NT2/D1 (cell line): ENCODE results near the gene SUMO1.
A peak's percentile ranks its signal among the peaks of the same experiment; 100 is the strongest.

Source experiments
- DNase-seq: peaks from one replicate; pipeline ENCODE4 v3.0.0-alpha.2; 2011; ENCODE audit warnings: low read depth, low spot score
- H3K27me3 ChIP-seq: 2 replicates; pipeline ENCODE4 v1.6.0; 2011; ENCODE audit warnings: mild to moderate bottlenecking; ENCODE audit not compliant: insufficient read length, insufficient read depth
- H3K36me3 ChIP-seq: 2 replicates; pipeline ENCODE4 v1.6.1; 2011; ENCODE audit warnings: mild to moderate bottlenecking, low read length, mixed read lengths; ENCODE audit not compliant: insufficient read depth, insufficient read length
- H3K4me1 ChIP-seq: 2 replicates; pipeline ENCODE4 v1.5.1; 2011; ENCODE audit not compliant: insufficient read depth, insufficient read length
- H3K4me3 ChIP-seq: 2 replicates; pipeline ENCODE4 v1.5.1; 2011; ENCODE audit warnings: low read depth; ENCODE audit not compliant: insufficient read length
- H3K9ac ChIP-seq: 2 replicates; pipeline ENCODE4 v1.6.0; 2011; ENCODE audit warnings: low read depth; ENCODE audit not compliant: insufficient read length
- H3K9me3 ChIP-seq: 2 replicates; pipeline ENCODE4 v1.5.1; 2011; ENCODE audit warnings: mild to moderate bottlenecking, low read length; ENCODE audit not compliant: insufficient read depth
- SUZ12 ChIP-seq: IDR thresholded peaks from 2 replicates; pipeline ENCODE4 v1.6.1; 2011; ENCODE audit not compliant: insufficient read length, insufficient read depth; ENCODE audit errors: extremely low read depth
- YY1 ChIP-seq: IDR thresholded peaks from 2 replicates; pipeline ENCODE4 v1.6.1; 2011; ENCODE audit not compliant: insufficient read length, insufficient read depth
- ZNF274 ChIP-seq: IDR thresholded peaks from 2 replicates; pipeline ENCODE4 v1.6.1; 2011; ENCODE audit warnings: mild to moderate bottlenecking, low read depth, low read length

SUMO1 gene

DNA sequence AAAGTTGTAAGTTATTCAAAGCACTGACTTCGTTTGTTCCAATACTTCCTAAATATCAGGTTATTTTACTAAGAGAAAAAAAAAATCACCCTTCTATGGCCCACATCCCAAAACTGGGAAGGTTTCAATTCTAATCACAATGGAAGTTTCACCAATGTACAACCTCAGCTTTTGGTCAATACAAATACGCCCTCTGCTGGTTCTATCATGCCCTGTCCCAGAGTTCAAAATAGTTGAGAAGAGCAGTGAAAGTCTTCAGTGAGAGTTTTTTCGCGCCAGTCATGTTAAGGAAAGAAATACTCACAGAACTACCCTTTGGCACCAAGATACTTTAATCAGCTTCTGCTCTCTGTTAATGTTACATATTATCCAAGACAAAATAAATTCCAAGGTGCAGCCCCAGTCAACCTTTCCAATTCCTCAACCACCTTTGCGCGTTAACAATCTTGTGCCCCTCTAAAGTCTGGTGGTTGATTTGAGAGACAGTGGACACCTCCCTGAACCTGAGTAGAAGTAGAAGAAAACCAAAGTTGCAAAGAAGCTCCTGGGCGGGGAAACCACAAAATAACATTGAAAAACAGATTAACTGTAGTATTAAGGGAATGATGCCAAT lies 59.9 kb downstream of the SUMO1 start:
- no peaks in the 10 kb centered on the region for H3K36me3 ChIP-seq
- DNase-seq, result peak; percentile 65
- no peaks in the 10 kb centered on the region for H3K27me3 ChIP-seq
- TF ChIP-seq SUZ12 (no peak), YY1 (no peak), ZNF274 (no peak)
- H3K9me3 ChIP-seq, result peaks cover 10% of the 10 kb centered on the region; the same call in 1 of the 2 replicates
- no peaks in the 10 kb centered on the region for H3K4me1 ChIP-seq
- no peak overlapping the region for H3K4me3 ChIP-seq
- no peak overlapping the region for H3K9ac ChIP-seq

DNA sequence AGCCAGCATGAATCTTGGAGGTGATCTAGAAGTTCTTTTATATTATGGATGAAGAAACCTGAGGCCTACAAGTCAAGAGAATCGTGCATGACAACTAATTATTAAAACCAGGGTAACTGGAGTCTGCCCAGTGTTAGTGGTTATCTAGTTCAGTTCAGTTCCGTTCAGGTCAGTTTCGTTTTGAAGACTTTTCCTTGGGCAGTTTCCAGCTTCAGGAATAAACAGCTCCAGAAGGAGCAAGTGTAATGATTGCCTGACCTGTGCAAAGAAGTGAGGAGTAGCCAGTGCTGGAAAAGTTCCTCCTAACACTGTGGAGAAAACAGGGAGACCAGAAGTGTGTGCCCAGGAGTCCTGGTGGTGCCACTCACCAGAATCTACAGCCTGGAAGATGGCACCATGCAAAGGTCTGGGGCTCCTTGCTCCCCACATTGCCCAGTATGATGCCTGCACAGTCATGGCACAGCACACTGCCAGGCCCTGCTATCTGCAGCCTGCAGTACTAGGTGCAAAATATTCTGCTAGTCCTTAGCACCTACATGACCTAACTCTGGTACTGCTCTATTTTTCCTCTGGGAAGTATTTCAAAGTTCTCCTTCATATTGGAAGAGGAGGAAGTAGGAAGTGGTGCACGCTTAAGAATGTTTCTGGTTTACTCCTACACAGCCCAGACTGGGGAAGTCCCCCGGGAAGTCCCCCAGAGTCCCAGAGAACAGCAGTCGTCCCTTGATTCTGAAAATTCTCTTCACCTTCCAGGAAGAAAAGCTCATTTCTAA lies 65.8 kb downstream of the SUMO1 start:
- Histone ChIP-seq H3K36me3 (no peaks in the 10 kb centered on the region), H3K4me3 (no peak overlapping the region), H3K9me3 (peaks cover 10% of the 10 kb centered on the region; the same call in 1 of the 2 replicates), H3K27me3 (peaks cover 30% of the 10 kb centered on the region), H3K4me1 (peaks cover 8% of the 10 kb centered on the region), H3K9ac (no peak overlapping the region)
- no peak for DNase-seq
- TF ChIP-seq SUZ12, result no peak
- TF ChIP-seq YY1, result no peak
- TF ChIP-seq ZNF274, result no peak

DNA sequence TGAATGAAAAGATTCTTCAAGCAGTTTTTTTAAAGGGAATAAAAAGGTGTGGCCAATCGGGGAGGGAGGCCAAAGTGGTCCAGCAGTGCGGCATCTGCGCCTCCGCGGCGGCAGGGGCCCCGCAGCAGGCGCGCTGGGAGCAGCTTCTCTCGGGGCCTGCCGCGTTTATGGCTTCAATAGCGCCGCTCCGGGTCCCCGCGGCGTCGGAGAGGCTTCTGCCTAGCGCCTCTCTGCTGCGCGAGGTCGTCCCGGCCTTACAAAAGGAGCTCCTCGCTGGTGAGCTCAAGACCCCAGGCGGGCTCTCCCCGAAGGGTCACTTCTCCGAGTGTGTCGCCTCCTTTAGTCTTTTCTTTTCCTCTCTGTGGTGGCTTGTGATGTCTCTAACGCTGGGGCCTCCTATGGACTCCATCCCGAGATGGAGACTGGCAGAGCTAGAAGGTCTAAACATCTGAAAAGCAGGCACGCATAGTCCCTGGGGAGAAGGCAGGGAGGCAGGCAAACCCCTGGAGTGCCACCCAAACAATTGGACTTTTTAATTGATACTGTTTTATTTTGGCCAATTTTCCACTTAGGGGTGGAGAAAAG lies 67.1 kb downstream of the SUMO1 start:
- Histone ChIP-seq H3K36me3 (no peaks in the 10 kb centered on the region), H3K27me3 (peaks cover 30% of the 10 kb centered on the region), H3K9ac (no peak overlapping the region), H3K4me1 (peaks cover 8% of the 10 kb centered on the region), H3K9me3 (peaks cover 3% of the 10 kb centered on the region; the same call in 1 of the 2 replicates), H3K4me3 (no peak overlapping the region)
- TF ChIP-seq SUZ12 (no peak), YY1 (no peak), ZNF274 (no peak)
- DNase-seq, result no peak

DNA sequence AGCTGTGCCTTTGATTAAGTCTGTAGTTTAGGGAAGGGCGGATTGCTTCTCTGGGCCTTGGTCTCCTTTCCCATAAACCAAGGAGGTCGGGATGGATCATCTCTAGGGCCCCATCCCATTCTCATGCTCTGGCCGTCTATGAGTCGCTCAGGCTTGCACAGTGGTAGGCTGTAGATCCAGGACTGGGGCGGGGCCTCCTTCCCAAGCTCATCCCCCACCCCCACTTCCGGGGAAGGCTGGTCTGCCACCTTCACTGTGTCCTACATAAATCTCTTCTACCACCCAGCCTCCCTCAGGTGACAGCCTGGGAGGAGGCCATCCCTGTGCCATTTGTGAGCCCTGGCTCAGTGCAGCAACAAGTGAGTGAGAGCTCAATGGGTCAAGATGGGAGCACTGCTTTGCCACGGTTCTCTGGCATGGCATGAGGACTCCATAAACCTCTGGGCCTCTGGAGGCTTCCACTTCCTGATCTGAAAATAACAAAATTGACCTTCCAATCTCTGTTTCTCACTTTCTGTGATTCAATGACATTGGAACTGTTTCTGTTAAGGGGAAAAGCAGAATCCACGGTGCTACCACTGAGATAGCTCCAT lies 68.5 kb downstream of the SUMO1 start:
- DNase-seq, result no peak
- Histone ChIP-seq H3K27me3 (peaks cover 30% of the 10 kb centered on the region), H3K36me3 (no peaks in the 10 kb centered on the region), H3K9ac (no peak overlapping the region), H3K4me3 (no peak overlapping the region), H3K9me3 (no peaks in the 10 kb centered on the region), H3K4me1 (peaks cover 8% of the 10 kb centered on the region)
- no peak for TF ChIP-seq ZNF274
- TF ChIP-seq SUZ12, result no peak
- TF ChIP-seq YY1, result no peak

DNA sequence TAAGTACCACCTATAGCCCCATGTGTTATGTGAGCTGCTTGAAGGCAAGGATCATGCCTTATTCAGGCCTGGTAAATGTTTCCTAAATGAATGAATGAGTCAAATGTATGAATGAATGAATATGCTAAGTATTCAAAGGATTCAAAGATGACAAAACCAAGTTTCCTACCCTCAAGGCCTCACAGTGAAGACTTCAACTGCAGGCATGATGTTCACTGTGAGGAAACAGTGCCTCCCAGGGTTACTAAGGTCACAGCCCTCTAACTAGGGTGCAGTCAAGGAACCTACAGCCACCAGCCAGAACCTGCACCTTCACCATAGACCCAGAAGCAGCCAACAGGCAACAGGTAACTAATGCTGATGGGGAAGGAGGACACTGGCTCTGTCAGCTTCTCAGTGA lies 69.3 kb downstream of the SUMO1 start:
- TF ChIP-seq SUZ12, result no peak
- no peak for TF ChIP-seq YY1
- TF ChIP-seq ZNF274, result no peak
- H3K4me3 ChIP-seq, result no peak overlapping the region
- H3K4me1 ChIP-seq, result peaks cover 8% of the 10 kb centered on the region
- no peak for DNase-seq
- no peaks in the 10 kb centered on the region for H3K36me3 ChIP-seq
- H3K9ac ChIP-seq, result no peak overlapping the region
- H3K9me3 ChIP-seq, result no peaks in the 10 kb centered on the region
- H3K27me3 ChIP-seq, result peaks cover 30% of the 10 kb centered on the region

DNA sequence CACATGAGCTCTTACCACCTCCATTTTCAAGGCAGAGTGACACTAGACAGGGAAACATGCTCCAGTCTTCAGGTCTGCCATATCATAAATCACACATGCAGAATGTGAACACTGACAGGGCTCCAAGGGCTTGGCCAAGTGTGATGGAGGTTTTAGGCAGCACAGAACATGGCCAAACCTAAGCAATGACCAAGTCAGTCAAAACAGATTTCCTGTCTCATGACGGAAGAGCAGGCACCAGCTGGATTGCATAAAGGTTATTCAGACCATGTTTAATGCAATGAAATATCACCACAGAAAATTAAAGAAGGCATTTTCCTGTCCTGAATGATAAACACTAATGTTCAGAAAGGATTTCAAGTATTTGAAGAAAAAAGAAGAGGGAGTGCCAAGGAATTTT lies 72.5 kb downstream of the SUMO1 start:
- H3K9me3 ChIP-seq, result no peaks in the 10 kb centered on the region
- peaks cover 8% of the 10 kb centered on the region for H3K4me1 ChIP-seq
- DNase-seq, result no peak
- TF ChIP-seq ZNF274 (no peak), SUZ12 (no peak), YY1 (no peak)
- H3K4me3 ChIP-seq, result no peak overlapping the region
- no peak overlapping the region for H3K9ac ChIP-seq
- peaks cover 18% of the 10 kb centered on the region for H3K27me3 ChIP-seq
- no peaks in the 10 kb centered on the region for H3K36me3 ChIP-seq

DNA sequence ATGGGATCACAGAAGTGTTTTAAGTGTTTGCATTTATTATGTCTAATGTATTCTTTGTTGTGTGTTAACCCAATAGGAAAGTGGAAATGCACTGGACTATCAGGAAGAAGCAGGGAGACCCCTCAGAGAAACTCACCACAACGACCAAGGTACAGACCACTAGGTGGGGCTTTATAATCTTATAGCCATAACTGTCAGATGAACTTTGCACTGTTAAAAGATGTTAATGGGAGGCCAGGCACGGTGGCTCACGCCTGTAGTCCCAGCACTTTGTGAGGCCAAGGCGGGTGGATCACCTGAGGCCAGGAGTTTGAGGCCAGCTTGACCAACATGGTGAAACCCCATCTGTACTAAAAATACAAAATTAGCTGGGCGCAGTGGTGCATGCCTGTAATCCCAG lies 73.2 kb downstream of the SUMO1 start:
- Histone ChIP-seq H3K36me3 (no peaks in the 10 kb centered on the region), H3K4me1 (peaks cover 6% of the 10 kb centered on the region), H3K27me3 (peaks cover 10% of the 10 kb centered on the region), H3K9ac (no peak overlapping the region), H3K9me3 (no peaks in the 10 kb centered on the region), H3K4me3 (no peak overlapping the region)
- DNase-seq, result no peak
- TF ChIP-seq SUZ12 (no peak), YY1 (no peak), ZNF274 (no peak)
